ENCODE results near the gene SMIM5.

GRCh38 chr17:75626496-75627038 is 6.7 kb upstream of the SMIM5 start:
- TF ChIP-seq CTCF (IDR thresholded peaks at IDR 0.05) (no peak), POLR2A (IDR thresholded peaks at IDR 0.05) (no peak), POLR2AphosphoS5 (IDR thresholded peaks at IDR 0.05) (no peak)

Measured in gastroesophageal sphincter (tissue), 3 donors.